Panc1 (cell line): ENCODE results near the gene SKOR1.

Experiments
- TF ChIP-seq, protein P1 (sequence below): fragments of 450-650 bp; IDR thresholded peaks from 2 replicates; pipeline ENCODE4 v1.5.1; 2017; ENCODE audit warnings: mild to moderate bottlenecking
- TF ChIP-seq, protein P2 (sequence below), 2 experiments: IDR thresholded peaks; 2 replicates each; pipeline ENCODE4 v1.6.1; 2011 to 2012; ENCODE audit warnings: low read depth in 2 of 2, control low read depth in 1 of 2, low read length in 1 of 2, mild to moderate bottlenecking in 1 of 2, moderate library complexity in 1 of 2; ENCODE audit not compliant: insufficient read depth in 1 of 2

DNA sequence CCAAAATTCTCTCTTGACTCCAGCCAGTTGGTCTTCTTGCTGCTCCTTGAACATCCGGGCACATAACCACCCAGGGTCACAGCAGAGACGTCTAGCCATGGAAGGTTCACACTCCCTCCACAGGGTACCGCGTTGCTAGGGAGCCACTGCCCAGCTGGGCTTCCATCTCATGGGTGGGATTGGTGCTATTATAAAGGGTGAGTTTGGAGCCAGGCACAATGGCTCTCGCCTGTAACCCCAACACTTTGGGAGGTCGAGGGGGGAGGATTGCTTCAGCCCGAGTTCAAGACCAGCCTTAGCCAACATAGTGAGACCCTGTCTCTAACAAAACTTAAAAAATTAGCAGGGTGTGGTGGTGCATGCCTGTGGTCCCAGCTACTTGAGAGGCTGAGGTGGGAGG is 17.5 kb upstream of the SKOR1 start:
- TF ChIP-seq, protein P1, sequence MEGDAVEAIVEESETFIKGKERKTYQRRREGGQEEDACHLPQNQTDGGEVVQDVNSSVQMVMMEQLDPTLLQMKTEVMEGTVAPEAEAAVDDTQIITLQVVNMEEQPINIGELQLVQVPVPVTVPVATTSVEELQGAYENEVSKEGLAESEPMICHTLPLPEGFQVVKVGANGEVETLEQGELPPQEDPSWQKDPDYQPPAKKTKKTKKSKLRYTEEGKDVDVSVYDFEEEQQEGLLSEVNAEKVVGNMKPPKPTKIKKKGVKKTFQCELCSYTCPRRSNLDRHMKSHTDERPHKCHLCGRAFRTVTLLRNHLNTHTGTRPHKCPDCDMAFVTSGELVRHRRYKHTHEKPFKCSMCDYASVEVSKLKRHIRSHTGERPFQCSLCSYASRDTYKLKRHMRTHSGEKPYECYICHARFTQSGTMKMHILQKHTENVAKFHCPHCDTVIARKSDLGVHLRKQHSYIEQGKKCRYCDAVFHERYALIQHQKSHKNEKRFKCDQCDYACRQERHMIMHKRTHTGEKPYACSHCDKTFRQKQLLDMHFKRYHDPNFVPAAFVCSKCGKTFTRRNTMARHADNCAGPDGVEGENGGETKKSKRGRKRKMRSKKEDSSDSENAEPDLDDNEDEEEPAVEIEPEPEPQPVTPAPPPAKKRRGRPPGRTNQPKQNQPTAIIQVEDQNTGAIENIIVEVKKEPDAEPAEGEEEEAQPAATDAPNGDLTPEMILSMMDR = no peak
- TF ChIP-seq, protein P2, sequence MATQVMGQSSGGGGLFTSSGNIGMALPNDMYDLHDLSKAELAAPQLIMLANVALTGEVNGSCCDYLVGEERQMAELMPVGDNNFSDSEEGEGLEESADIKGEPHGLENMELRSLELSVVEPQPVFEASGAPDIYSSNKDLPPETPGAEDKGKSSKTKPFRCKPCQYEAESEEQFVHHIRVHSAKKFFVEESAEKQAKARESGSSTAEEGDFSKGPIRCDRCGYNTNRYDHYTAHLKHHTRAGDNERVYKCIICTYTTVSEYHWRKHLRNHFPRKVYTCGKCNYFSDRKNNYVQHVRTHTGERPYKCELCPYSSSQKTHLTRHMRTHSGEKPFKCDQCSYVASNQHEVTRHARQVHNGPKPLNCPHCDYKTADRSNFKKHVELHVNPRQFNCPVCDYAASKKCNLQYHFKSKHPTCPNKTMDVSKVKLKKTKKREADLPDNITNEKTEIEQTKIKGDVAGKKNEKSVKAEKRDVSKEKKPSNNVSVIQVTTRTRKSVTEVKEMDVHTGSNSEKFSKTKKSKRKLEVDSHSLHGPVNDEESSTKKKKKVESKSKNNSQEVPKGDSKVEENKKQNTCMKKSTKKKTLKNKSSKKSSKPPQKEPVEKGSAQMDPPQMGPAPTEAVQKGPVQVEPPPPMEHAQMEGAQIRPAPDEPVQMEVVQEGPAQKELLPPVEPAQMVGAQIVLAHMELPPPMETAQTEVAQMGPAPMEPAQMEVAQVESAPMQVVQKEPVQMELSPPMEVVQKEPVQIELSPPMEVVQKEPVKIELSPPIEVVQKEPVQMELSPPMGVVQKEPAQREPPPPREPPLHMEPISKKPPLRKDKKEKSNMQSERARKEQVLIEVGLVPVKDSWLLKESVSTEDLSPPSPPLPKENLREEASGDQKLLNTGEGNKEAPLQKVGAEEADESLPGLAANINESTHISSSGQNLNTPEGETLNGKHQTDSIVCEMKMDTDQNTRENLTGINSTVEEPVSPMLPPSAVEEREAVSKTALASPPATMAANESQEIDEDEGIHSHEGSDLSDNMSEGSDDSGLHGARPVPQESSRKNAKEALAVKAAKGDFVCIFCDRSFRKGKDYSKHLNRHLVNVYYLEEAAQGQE (IDR thresholded peaks at IDR 0.05; ENCODE audit: insufficient read depth in 1 of 2, low read depth in 2 of 2, low read length in 1 of 2) = no peak
